Measurements from ENCODE around the gene VWA7.
"Not testable (repeated sequence)": the region's sequence is repeated elsewhere in the genome, so short reads cannot be mapped to it uniquely, and the experiment has no call there.

GRCh38 chr6:31817133-31817928 lies 40.2 kb upstream of the VWA7 start:
- TF ChIP-seq ZNF274 (IDR thresholded peaks at IDR 0.05; ENCODE audit: low read depth, low read length); YY1 (IDR thresholded peaks at IDR 0.05; ENCODE audit: insufficient read depth, insufficient read length): not testable (repeated sequence)
